RWPE2 (cell line): ENCODE data around the gene RPP25L.

ENCODE experiments used
- ATAC-seq: fragments of 200-7000 bp; cut with Tn5 transposase; 3 replicates; pipeline ENCODE4 v1.9.1; 2021; ENCODE audit warnings: low read depth
- DNase-seq: peaks from one replicate; pipeline ENCODE4 v3.0.0-alpha.2; 2020; ENCODE audit warnings: low spot score
- H3K27ac ChIP-seq: fragments of 450-650 bp; 2 replicates; pipeline ENCODE4 v1.5.1; 2017; ENCODE audit warnings: mild to moderate bottlenecking; ENCODE audit not compliant: poor library complexity, severe bottlenecking
- H3K27me3 ChIP-seq: fragments of 250-450 bp; sonication (Bioruptor Pico); 2 replicates; pipeline ENCODE4 v1.5.1; 2021; ENCODE audit warnings: mild to moderate bottlenecking, moderate library complexity; ENCODE audit not compliant: insufficient read depth, poor library complexity, severe bottlenecking
- H3K36me3 ChIP-seq: fragments of 250-450 bp; sonication (Bioruptor Pico); 2 replicates; pipeline ENCODE4 v1.5.1; 2020; ENCODE audit warnings: low read depth, mild to moderate bottlenecking, moderate library complexity
- H3K4me1 ChIP-seq: fragments of 250-450 bp; sonication (Bioruptor Pico); 2 replicates; pipeline ENCODE4 v1.5.1; 2021; ENCODE audit warnings: mild to moderate bottlenecking, moderate library complexity; ENCODE audit not compliant: insufficient read depth, poor library complexity, severe bottlenecking
- H3K4me3 ChIP-seq: fragments of 250-450 bp; sonication (Bioruptor Pico); 2 replicates; pipeline ENCODE4 v1.5.1; 2021; ENCODE audit warnings: mild to moderate bottlenecking, moderate library complexity; ENCODE audit not compliant: severe bottlenecking
- H3K9me3 ChIP-seq: fragments of 250-450 bp; sonication (Bioruptor Pico); 2 replicates; pipeline ENCODE4 v1.5.1; 2021; ENCODE audit warnings: mild to moderate bottlenecking, moderate library complexity; ENCODE audit not compliant: severe bottlenecking
- CTCF ChIP-seq: fragments of 450-650 bp; IDR thresholded peaks from one replicate; pipeline ENCODE4 v1.5.1; 2017; ENCODE audit warnings: mild to moderate bottlenecking, moderate library complexity; ENCODE audit not compliant: poor library complexity, severe bottlenecking

RPP25L gene

GRCh38 chr9:34560599-34561214, 51.2 kb downstream of the RPP25L start:
- Histone ChIP-seq H3K36me3 (no peaks in the 10 kb centered on the region), H3K4me3 (no peak overlapping the region), H3K4me1 (no peaks in the 10 kb centered on the region), H3K27me3 (no peaks in the 10 kb centered on the region), H3K27ac (no peak overlapping the region), H3K9me3 (no peaks in the 10 kb centered on the region)
- no peak for DNase-seq
- no peak for TF ChIP-seq CTCF
- no peak for ATAC-seq
